Measurements from ENCODE around the gene AK2. TPM values are rescaled to one million over a fixed set of nuclear protein-coding genes. Genes with fewer than 3 reads are reported as not detected.
A peak's percentile ranks its signal among the peaks of the same experiment; 100 is the strongest.
"Not testable (repeated sequence)": the region's sequence is repeated elsewhere in the genome, so short reads cannot be mapped to it uniquely, and the experiment has no call there.

The AK2 gene
- total RNA-seq (2014; rRNA removed; shearing (Covaris generic)): 263 and 350 TPM in 2 replicates

DNA sequence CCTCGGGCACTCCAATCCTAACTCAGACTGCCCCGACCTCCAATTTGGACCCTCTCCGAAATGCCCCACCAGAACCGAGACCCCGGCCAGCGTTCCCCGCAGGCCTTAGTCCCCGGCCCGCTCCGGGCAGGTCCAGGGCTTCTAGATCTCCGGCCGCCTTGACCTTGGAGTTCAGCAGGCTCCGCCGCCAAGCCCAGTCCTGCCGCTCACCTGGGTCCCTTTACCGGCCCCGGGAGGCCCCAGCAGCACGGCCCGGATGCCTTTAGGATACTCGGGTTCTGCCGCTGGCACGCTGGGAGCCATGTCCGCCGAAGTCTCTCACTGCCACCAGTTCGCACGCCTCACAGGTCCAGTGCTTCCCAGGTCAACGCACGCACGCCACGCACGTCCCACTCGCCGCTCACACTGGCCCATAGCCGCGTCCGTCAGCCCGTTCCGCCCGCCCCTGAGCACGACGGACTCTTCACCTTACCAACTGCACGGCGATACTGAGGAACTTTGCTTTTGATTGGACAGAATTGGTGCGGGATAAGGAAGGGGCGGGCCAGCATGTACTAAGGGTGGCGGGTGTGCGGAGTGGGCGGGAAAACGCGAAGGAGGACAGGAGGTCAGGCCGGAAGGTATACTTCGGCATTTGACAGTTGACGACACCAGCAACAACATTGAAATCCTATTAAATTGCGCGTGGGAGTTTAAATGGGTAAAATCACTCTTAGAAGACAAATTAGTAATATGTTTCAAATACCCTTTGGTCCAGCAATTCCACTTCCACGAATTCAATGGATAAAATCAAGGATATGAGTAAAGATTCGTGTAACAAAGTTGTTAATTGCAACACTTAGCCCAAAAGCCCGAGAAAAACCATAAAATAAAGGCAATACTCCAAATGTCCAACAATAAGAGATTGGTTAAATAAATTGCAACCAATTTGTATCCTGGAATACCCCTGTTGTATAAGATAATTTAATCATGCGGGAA is at the start of gene AK2:
AK2 (minus strand) TSS at position 358 of the 978 bp plus-strand sequence; CDS start at position 303, 55 bp downstream.
- DNase-seq (ENCODE audit: low read depth): peak; percentile 99

DNA sequence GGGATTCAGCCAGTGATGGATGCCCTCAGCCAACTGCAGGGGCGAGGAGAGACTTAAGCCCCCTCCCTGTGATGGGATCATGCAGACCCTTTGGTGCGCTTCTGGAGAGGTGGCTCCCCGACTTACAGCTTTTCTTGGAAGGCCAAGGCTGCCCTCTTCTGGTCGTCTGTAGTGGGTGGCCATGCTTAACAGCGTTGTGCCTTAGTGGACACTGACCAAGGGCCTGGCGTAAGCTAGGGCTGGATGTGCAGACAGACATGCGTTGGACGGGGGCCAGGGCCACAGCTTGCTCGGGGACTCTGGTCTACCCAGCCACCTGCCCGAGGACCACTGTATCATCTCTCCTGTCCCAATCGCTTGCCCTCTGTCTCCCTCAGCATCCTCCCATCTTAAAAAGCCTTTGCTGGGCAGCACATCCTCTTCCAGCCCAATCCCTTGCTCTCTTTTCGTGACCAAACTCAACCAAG is 49.7 kb upstream of the AK2 start:
- DNase-seq (ENCODE audit: low read depth): peak; percentile 72

DNA sequence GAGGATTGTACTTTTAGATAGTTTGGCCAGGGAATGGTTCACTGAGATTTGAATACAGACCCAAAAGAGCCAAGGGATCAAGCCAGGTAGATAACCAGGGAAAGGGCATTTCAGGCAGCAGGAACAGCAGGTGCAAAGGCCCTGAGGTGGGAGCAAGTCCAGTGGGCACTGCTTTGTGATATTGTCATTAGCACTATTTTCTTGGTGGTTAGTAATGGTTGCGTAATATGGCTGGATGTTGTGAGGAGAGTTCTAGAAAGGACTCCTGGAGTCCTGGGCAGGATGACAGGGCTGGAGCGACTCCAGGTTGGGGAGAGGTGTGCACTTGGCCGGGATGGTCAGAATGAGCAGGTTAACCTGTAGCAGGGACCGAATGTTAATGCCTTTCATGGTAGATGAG is 48.6 kb upstream of the AK2 start:
- no peak for DNase-seq (ENCODE audit: low read depth)

DNA sequence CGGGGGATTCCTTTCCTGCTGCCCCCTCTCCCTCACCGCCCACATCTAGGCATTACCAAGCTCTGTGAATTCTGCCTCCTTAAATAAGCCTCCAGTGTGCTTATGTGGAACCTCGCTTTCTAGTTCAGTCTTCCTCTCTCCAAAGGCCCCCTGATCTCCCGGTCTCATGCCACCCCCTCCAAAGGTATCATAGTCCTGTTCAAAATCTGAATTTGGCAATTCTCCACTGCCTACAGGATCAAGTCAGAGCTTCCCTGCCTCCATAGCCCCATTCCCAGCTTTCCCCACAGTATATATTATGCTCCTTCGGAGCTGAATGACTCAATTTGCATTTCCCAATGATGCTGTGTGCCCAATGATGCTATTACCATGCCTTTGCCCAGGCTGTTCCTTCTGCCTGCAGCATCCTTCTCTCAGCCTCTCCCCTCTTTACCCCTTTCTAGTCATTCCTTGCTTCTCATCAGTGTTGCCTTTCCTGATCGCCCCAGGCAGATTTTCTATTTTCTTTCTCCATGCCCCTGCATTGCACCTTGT is 46.0 kb upstream of the AK2 start:
- no peak for DNase-seq (ENCODE audit: low read depth)

DNA sequence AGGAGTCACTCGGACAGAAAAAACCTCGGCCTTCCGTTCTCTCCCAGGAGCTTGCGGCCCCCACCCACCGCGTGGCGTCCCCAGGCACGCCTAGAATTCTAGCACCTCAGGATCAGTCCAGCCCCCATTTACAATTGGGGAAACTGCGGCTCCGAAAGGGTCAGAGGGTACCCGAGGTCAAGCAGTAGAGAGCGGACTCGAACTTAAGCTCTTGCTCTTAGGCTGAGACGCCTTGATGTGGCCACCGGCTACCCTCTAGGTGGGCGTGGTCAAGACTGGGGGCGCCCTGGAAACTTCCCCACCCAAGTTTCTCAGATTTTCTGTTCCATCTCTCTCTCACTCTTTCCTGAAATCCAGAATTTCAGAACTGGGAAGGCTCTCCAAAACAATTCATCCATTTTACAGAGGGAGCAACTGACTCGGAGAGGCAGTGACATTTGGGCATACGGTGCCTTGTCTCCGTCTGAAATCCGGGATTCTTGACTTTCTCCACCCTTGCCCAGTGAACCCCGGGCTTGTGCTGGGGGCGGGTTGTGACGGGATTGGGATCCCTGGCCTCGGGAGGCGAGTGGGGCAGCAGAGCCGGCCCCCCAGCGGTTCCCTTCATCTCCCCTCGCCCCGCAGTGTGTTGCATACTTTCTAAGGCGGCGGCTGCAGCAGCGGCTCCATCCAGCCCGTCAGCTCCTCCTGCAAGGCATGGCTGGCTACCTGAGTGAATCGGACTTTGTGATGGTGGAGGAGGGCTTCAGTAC is 45.0 kb upstream of the AK2 start:
- DNase-seq (ENCODE audit: low read depth): no peak

DNA sequence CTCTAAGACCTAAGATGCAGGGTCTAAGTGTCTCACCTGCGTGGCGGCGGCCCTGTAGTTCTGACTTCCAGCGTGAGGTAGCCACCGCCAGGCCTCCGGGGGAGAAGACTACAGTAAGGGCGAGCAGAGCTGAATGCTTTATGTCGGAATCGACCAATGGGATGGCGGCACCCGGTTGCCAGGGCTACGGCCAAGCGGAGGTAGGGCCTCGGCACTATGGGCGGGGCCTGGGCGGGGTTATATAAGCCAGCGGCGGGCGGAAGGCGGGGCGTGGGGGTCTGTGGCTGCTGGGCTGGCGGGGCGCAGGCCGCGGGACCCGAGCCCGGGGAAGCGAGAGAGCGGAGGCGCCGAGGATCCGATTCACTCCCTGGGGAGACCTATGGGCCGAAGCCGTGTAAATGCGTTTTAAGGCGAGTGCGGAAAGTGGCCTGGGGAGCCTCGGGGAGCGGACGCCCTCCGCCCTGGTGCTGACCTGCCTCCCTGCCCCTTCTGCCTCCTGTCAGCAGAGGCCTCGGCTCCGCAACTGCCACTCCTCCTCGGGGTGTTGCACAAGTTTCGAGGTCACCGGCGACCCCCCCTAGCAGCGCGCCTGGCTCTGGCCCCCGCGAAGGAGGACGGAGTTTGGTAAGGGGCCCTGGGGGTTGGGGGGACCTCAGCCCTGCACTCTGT is 44.3 kb upstream of the AK2 start, which contains the start of gene AZIN2:
AZIN2 (plus strand) TSS at position 269 of the 669 bp plus-strand sequence. CDS start 1,097 bp downstream, outside the sequence.
- peak; percentile 93 for DNase-seq (ENCODE audit: low read depth)

DNA sequence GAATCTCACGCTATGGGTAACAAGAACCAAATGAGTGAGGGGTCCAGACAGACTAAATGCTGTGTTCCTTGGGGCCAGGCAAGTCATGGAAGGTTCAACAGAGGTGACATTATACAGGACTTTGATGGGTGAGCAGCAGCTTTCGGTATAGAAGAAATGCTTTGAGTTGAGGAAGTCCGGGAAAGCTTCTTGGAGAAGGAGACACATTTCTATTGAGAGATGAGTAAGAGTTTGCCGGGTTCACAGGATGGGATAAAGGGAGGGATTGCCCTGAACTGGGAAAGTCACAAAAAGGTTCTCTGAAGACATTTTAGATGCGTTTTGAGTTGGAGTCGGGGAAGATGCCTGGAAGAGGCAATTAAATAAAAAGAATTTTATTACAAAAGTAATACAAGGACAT is 43.7 kb upstream of the AK2 start:
- DNase-seq (ENCODE audit: low read depth): no peak

DNA sequence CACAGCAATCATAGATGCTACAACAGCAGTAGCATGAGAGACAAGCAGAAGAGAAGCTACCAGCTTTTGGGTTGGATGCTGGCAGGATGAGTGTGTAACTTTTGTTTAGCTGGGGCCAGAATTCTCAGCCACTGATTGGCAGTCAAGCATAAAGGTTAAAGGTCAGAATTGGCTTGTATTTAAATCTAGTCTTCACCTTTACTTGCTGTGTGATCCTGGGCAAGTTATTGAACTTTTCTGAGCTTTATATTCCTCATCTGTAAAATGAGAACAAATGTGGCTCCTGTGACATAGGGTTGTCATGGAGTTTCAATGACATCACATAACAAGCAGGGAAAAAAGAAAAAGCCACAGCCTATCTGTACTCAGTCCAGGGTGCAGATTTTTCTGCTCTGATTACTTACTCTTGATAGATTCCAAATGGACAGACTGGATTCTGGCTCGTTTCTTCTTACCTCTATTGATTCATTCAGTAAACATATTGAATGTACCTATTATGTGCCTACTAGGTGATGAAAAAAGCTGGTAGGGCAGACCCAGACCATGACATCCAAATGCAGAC is 41.4 kb upstream of the AK2 start:
- no peak for DNase-seq (ENCODE audit: low read depth)

DNA sequence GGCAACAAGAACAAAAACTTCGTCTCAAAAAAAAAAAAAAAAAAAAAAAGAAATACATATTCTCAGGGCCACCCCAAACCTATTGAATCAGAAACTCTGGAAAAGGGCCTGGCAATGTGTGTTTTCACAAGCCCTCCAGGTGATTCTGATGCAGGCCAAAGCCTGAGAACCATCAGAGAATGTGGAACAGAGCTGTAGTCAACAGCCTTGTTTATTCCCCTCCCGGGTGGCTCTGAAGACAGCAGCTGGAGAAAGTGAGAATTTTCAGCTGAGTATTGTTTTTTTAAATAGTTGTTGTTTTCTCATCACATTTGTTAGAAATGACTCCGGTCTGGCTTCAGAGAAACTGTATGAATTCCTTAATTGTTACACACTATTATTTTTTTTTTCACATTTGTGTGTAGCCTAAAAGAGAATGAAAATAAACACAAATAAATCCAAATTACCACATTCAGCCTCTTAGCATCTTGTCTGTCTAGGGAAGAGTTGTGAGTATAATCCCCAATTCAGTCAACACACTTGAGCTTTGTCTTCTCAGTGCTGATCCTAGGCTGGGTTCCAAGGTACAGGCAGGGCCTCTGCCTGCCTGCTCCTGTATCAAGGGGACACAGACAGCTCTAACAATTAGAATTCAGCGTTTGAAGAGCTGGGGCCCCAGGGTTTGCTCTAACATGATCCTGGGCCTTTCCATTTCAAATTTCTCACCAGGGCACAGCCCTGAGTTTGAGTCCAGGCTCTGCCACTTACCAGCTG is 37.7 kb upstream of the AK2 start:
- no peak for DNase-seq (ENCODE audit: low read depth)

DNA sequence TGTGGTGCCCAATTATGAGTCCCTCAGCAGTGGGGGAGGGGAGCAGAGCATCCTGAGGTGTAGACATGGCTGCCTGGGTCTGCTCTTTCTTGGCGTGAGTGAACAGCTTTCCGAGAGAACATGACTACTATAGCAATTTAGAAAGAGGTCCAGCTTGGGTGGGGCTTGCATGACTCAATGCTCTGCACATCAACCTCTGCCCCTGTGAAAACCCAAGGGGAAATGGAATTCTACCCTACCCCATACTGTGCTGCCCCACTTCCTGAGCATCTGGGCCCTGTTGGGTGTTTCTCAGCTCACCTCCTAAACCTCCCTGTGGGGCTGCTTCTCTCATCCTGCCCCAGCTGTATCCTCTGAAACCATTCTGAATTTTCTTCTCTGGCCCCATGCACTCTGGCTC is 36.0 kb upstream of the AK2 start:
- DNase-seq (ENCODE audit: low read depth): peak; percentile 75

DNA sequence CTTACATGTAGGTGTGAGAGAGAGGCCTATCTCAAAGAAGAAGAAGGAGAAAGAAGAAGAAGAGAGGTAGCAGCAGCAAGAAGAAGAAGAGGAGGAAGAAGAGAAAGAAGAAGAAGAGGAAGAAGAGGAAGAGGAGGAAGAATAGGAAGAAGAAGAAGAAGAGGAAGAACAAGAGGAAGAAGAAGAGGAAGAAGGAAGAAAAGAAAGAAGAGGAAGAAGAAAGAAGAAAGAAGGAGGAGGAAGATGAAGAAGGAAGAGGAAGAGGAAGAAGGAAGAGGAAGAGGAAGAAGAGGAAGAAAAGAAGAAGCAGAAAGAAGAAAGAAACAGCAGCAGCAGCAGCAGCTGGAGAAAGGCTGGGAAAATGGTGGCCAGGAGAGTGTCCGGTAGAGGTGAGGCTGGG is 33.9 kb upstream of the AK2 start:
- no peak for DNase-seq (ENCODE audit: low read depth)

DNA sequence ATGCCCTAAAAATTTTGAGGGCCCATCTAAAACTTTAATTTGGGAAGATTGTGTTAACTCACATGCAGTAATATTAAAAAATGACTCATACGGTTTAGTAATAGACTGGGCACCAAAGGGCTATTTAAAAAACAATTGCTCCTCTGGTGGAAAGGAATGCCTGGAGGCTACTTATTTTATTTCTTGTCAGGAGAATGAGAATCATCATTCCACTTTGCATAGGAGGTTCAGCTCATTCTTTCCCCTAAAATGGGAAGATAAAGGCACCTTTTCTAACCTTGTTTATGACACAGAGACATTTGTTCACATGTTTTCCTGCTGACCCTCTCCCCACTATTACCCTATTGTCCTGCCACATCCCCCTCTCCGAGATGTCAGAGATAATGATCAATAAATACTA is 31.4 kb upstream of the AK2 start:
- peak; percentile 64 for DNase-seq (ENCODE audit: low read depth)

DNA sequence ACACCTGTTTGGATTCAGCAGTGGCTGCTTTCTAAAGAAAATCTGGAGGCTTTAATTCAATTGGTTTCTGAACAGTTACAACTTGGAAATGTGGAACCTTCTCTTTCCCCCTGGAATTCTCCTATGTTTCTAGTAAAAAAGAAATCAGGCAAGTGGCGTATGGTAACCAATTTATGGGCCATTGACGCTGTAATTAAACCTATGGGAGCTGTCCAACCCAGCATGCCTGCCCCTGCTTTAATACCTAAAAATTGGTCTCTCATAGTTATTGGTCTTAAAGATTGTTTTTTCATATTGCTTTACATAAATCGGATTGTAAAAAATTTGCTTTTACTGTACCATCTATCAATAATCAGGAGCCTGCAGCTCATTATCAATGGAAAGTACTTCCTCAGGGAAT is 29.8 kb upstream of the AK2 start:
- not testable (repeated sequence) for DNase-seq (ENCODE audit: low read depth)

DNA sequence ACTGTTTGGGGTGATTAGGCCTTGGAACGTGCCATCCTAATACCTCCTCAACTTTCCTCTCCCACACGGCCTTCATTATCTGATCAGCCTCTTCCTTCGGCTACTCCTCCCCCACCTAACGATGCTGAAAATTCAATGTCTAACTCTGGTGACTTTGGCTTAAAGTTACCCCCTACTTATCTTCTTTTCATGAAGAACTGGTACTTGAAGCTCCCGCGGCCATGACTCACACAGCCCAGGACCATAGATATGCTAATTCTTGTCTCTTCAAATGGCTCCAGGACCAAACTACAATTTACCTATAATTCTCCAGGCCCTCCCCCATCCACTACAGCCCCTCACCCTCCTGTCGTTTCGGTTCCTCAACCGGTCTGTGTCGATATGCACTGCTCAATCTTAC is 28.6 kb upstream of the AK2 start:
- DNase-seq (ENCODE audit: low read depth): no peak

DNA sequence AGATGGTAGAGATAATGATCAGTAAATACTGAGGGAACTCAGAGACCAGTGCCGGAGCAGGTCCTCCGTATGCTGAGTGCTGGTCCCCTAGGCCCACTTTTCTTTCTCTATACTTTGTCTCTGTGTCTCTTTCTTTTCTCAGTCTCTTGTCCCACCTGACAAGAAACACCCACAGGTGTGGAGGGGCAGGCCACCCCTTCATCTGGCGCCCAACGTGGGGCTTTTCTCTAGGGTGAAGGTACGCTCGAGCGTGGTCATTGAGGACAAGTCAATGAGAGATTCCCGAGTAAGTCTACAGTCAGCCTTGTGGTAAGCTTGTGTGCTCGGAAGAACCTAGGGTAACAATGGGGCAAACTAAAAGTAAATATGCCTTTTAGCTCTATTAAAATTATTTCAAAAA is 27.6 kb upstream of the AK2 start:
- not testable (repeated sequence) for DNase-seq (ENCODE audit: low read depth)

DNA sequence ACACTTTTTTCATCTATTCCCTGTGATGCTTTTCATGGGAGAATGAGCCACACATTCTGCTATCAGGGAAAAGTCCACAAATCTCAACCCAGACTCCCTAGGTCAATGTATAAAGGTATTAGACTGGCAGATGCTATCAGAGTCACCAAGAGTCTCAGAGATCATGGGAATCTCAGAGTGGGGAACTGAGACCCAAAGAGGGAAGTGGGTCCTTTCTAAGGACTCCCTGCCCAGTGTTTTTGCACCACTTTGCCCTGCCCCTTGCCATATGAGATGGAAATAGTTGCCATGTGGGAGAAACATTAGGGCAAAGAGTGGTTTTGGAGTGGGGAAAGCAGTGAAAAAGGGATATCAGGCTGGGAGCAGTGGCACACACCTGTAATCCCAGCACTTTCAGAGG is 25.2 kb upstream of the AK2 start:
- no peak for DNase-seq (ENCODE audit: low read depth)

DNA sequence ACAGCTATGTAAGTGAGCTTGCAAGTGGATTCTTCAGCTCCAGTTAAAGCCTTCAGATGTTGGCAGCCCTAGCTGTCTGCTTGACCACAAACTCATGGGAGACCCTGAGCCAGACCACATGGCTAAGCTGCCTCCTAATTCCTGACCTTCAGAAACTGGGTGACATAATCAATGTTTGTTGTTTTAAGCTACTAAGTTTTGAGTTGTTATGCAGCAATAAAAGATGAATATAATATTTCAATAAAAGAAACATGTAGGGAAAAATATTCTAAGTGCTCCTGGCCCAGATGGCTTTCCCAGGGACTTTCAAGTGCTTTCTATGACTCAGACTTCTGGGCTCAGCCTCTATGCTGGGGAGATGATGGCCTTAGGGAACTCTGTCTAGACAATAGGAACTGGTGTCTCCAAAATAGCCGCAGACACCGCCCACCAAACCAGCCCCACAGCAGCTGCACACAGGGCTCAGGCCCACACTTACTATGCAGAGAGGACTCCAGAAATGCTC is 23.9 kb upstream of the AK2 start:
- peak; percentile 100 for DNase-seq (ENCODE audit: low read depth)

DNA sequence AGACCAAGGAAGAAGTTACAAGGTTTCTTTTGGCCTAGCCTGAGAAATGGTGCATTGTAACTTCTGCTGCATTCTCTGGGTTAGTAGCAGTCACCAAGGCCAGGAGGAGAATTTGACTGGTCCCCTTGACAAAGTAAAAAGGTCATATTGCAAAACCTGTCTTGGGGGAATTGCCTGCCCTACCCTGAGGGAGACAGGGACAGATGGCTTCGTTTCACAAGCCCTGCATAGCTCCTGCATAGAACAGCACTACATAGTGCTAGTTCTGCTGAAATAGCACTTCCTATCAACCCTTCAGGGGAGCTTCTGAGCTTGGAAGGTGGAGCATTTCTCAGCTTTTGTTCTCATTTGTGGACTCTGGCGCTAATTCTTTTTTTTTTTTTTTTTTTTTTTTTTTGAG is 20.4 kb upstream of the AK2 start:
- no peak for DNase-seq (ENCODE audit: low read depth)

DNA sequence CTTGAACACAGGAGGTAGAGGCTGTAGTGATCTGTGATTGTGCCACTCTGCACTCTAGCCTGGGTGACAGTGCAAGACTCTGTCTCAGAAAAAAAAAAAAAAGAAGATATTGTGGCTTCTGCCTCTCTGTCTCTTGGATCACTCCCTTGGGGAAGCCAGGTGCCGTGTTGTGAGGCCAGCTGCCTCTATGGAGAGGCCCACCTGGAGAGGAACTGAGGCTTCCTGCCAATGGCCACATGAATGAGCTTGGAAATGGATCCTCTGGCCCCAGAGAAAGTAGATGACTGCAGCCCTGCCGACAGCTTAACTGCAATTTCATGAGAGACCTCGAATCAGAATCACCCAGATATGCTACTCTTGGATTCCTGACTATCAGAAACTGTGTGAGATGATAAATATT is 19.7 kb upstream of the AK2 start:
- DNase-seq (ENCODE audit: low read depth): no peak

DNA sequence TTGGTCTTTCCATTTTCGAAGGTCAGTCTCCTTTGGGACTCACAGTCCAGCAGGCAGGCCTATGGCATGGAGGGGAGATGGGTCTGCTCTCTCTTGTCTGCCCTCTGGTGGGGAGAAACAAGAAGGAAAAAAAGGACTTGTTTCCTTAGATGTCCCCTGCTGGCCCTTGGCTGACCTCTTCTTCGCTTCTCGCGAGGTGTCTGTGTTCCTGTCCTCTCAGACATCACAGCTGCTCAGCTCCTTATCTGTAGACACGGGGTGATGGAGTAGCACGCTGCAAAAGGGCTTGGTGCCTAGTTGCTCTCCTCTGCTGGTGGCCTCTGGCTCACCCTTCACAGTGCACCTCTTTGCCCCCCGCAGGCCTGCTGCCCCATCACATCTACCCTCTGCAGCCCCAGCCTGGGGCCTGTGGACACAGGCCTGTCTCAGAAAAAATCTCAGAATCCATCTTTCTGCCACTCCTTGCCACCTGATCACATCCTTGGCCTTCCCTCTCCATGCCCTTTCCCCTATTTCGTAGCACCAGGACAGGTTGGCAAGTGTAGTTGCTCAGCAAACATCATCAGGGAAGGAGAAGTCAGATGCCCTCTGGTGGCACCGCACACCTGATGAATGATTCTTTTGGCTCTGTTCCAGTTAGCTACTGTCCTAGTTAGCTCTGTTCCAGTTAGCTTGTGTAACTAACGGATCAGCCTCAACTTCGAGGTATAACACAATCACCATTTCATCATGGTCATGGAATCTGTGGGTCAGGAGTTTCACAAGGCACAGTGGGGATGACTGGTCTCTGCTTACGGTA is 18.7 kb upstream of the AK2 start:
- peak; percentile 93 for DNase-seq (ENCODE audit: low read depth)
